ENCODE measurements around the gene TOMM34. TPM values are rescaled to one million over a fixed set of nuclear protein-coding genes. Genes with fewer than 3 reads are reported as not detected.

Gene TOMM34
- total and polyA plus RNA-seq, 2 donors (not counting 1 experiment from before 2014, with no cell fraction given), result 15.5 to 25.6 TPM

DNA sequence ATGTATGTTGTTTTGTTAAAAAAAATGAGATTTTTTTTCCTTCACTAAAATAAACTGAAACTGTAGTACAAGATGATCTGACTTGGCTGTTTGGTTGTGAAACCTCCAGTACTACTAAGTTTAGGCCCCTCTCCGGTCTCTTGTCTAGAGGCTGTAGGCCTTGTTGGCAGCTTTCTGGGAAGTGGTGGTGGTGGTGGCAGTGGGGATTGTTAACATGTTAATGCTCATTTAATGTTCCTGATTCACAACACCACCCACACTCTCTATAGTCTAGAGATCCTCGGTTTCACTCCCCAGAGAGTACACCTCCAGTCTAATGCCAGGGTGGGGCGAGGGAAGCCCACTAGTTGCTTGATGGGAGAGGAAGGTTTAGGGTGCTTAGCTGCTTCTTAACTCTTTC, 30.2 kb upstream of the TOMM34 start:
- Histone ChIP-seq H3K36me3 (ENCODE audit: control insufficient read depth, insufficient read depth, low read length) (peaks cover 2% of the 10 kb centered on the region), H3K9ac (ENCODE audit: insufficient read depth, low read length) (no peak overlapping the region), H3K79me2 (ENCODE audit: control insufficient read depth, insufficient read depth, low read length) (no peaks in the 10 kb centered on the region), H3K4me1 (ENCODE audit: control insufficient read depth, extremely low read depth, insufficient read depth, low read length) (no peaks in the 10 kb centered on the region), H2AFZ (ENCODE audit: low read length) (peak overlapping the region; percentile 47), H3K27me3 (ENCODE audit: control insufficient read depth, insufficient read depth, low read length) (no peaks in the 10 kb centered on the region), H4K20me1 (ENCODE audit: control insufficient read depth, extremely low read depth, insufficient read depth, low read length) (no peaks in the 10 kb centered on the region), H3K27ac (ENCODE audit: insufficient read depth, low read length) (no peak overlapping the region), H3K4me2 (ENCODE audit: extremely low read depth, insufficient read depth, low read length) (peak overlapping the region; percentile 18), H3K4me3 (replicated peaks in 1 of 4; ENCODE audit: control extremely low read depth in 1 of 4, insufficient read depth in 1 of 4, low read depth in 3 of 4, low read length in 4 of 4) (peak overlapping the region in 2 of 4 experiments; percentile 2 to 29), H3K9me3 (ENCODE audit: control insufficient read depth, insufficient read depth, low read depth, low read length) (no peaks in the 10 kb centered on the region)
- peak in 1 of 2 donors; percentile 31 for DNase-seq (ENCODE audit: low read depth in 2 of 2)
- TF ChIP-seq EZH2 (IDR thresholded peaks at IDR 0.05; ENCODE audit: low read length, missing control alignments), result no peak
- no peak for TF ChIP-seq CTCF (conservative IDR thresholded peaks at IDR 0.05 in 1 of 2, IDR thresholded peaks at IDR 0.05 in 1 of 2; ENCODE audit: low read depth in 1 of 2, low read length in 2 of 2)

DNA sequence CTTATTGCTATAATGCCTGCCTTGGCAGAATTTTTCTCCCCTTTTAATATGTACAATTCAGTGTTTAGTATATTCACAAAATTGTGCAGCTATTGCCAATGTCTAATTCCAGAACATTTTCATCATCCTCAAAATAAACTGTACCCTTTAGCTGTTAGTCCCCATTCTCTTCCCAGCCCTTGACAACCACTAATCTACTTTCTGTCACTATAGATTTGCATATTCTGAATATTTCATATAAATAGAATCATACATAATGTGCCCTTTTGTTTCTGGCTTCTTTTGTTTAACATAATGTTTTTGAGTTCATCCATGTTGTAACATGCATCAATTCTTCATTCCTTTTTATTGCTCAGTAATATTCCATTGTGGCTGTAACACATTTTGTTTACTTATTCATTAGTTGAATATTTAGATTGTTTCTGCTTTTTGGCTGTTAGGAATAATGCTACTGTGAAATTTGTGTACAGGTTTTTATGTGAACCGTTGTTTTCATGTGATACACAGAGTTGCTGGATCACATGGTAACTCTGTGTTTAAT, 28.5 kb upstream of the TOMM34 start:
- Histone ChIP-seq H3K36me3 (ENCODE audit: control insufficient read depth, insufficient read depth, low read length) (peaks cover 2% of the 10 kb centered on the region), H3K79me2 (ENCODE audit: control insufficient read depth, insufficient read depth, low read length) (no peaks in the 10 kb centered on the region), H2AFZ (ENCODE audit: low read length) (no peak overlapping the region), H3K4me2 (ENCODE audit: extremely low read depth, insufficient read depth, low read length) (no peak overlapping the region), H3K27me3 (ENCODE audit: control insufficient read depth, insufficient read depth, low read length) (no peaks in the 10 kb centered on the region), H3K9ac (ENCODE audit: insufficient read depth, low read length) (no peak overlapping the region), H4K20me1 (ENCODE audit: control insufficient read depth, extremely low read depth, insufficient read depth, low read length) (no peaks in the 10 kb centered on the region), H3K27ac (ENCODE audit: insufficient read depth, low read length) (no peak overlapping the region), H3K9me3 (ENCODE audit: control insufficient read depth, insufficient read depth, low read depth, low read length) (no peaks in the 10 kb centered on the region), H3K4me1 (ENCODE audit: control insufficient read depth, extremely low read depth, insufficient read depth, low read length) (no peaks in the 10 kb centered on the region), H3K4me3 (replicated peaks in 1 of 4; ENCODE audit: control extremely low read depth in 1 of 4, insufficient read depth in 1 of 4, low read depth in 3 of 4, low read length in 4 of 4) (no peak overlapping the region)
- no peak for TF ChIP-seq CTCF (conservative IDR thresholded peaks at IDR 0.05 in 1 of 2, IDR thresholded peaks at IDR 0.05 in 1 of 2; ENCODE audit: low read depth in 1 of 2, low read length in 2 of 2)
- TF ChIP-seq EZH2 (IDR thresholded peaks at IDR 0.05; ENCODE audit: low read length, missing control alignments), result no peak
- DNase-seq (ENCODE audit: low read depth in 2 of 2), result no peak

DNA sequence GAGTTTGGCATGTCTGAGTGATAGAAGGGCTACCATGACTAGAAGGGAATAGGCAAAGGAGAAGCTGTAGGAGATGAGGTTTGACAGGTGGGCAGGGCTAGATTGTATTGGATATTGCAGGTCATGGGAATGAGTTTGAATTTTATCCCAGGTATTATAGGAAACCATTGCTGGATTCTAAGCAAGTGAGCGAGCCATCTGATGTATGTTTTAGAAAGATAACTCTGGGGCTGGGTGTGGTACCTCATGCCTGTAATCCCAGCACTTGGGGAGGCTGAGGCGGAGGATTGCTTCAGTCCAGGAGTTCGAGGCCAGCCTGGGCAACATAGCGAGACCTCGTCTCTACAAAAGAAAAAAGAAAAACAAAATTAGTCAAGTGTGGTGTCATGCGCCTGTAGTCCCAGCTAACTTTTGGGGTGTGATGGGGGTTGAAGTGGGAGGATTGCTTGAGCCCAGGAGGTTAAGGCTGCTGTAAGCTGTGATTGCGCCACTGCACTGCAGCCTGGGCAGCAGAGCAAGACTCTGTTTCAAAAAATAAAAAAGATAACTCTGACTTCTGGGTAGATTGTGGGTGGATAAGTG, 23.0 kb upstream of the TOMM34 start:
- Histone ChIP-seq H3K79me2 (ENCODE audit: control insufficient read depth, insufficient read depth, low read length) (no peaks in the 10 kb centered on the region), H3K9ac (ENCODE audit: insufficient read depth, low read length) (no peak overlapping the region), H3K9me3 (ENCODE audit: control insufficient read depth, insufficient read depth, low read depth, low read length) (no peaks in the 10 kb centered on the region), H3K4me3 (replicated peaks in 1 of 4; ENCODE audit: control extremely low read depth in 1 of 4, insufficient read depth in 1 of 4, low read depth in 3 of 4, low read length in 4 of 4) (no peak overlapping the region), H3K27me3 (ENCODE audit: control insufficient read depth, insufficient read depth, low read length) (no peaks in the 10 kb centered on the region), H2AFZ (ENCODE audit: low read length) (no peak overlapping the region), H3K4me2 (ENCODE audit: extremely low read depth, insufficient read depth, low read length) (no peak overlapping the region), H4K20me1 (ENCODE audit: control insufficient read depth, extremely low read depth, insufficient read depth, low read length) (no peaks in the 10 kb centered on the region), H3K4me1 (ENCODE audit: control insufficient read depth, extremely low read depth, insufficient read depth, low read length) (peaks cover 2% of the 10 kb centered on the region), H3K36me3 (ENCODE audit: control insufficient read depth, insufficient read depth, low read length) (peaks cover 6% of the 10 kb centered on the region), H3K27ac (ENCODE audit: insufficient read depth, low read length) (no peak overlapping the region)
- no peak for DNase-seq (ENCODE audit: low read depth in 2 of 2)
- no peak for TF ChIP-seq CTCF (conservative IDR thresholded peaks at IDR 0.05 in 1 of 2, IDR thresholded peaks at IDR 0.05 in 1 of 2; ENCODE audit: low read depth in 1 of 2, low read length in 2 of 2)
- no peak for TF ChIP-seq EZH2 (IDR thresholded peaks at IDR 0.05; ENCODE audit: low read length, missing control alignments)
